ENCODE measurements around the gene PRPF38B.

- TF ChIP-seq, protein P1, sequence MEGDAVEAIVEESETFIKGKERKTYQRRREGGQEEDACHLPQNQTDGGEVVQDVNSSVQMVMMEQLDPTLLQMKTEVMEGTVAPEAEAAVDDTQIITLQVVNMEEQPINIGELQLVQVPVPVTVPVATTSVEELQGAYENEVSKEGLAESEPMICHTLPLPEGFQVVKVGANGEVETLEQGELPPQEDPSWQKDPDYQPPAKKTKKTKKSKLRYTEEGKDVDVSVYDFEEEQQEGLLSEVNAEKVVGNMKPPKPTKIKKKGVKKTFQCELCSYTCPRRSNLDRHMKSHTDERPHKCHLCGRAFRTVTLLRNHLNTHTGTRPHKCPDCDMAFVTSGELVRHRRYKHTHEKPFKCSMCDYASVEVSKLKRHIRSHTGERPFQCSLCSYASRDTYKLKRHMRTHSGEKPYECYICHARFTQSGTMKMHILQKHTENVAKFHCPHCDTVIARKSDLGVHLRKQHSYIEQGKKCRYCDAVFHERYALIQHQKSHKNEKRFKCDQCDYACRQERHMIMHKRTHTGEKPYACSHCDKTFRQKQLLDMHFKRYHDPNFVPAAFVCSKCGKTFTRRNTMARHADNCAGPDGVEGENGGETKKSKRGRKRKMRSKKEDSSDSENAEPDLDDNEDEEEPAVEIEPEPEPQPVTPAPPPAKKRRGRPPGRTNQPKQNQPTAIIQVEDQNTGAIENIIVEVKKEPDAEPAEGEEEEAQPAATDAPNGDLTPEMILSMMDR (IDR thresholded peaks at IDR 0.05; ENCODE audit: control extremely low read depth in 1 of 3, insufficient read depth in 1 of 3, low read depth in 1 of 3, low read length in 3 of 3): no peak
- no peak for TF ChIP-seq SP1 (IDR thresholded peaks at IDR 0.05; ENCODE audit: low read depth, low read length)
- TF ChIP-seq, protein P2, sequence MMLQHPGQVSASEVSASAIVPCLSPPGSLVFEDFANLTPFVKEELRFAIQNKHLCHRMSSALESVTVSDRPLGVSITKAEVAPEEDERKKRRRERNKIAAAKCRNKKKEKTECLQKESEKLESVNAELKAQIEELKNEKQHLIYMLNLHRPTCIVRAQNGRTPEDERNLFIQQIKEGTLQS (IDR thresholded peaks at IDR 0.05; ENCODE audit: insufficient read depth, low read depth, low read length): no peak
- TF ChIP-seq TAF1 (IDR thresholded peaks at IDR 0.05; ENCODE audit: low read depth, low read length): no peak
- TF ChIP-seq SIRT6 (IDR thresholded peaks at IDR 0.05; ENCODE audit: low read length): no peak
- no peak for TF ChIP-seq JUND (IDR thresholded peaks at IDR 0.05; ENCODE audit: low read length)
- no peak for TF ChIP-seq ZNF274 (IDR thresholded peaks at IDR 0.05; ENCODE audit: borderline replicate concordance, extremely low read depth, low read length)
- no peak for TF ChIP-seq SUZ12 (IDR thresholded peaks at IDR 0.05; ENCODE audit: low read length)
- no peak for TF ChIP-seq CBX5 (IDR thresholded peaks at IDR 0.05; ENCODE audit: low read depth, low read length)
- TF ChIP-seq YY1 (IDR thresholded peaks at IDR 0.05; ENCODE audit: low read depth, low read length): no peak
- TF ChIP-seq CHD1 (IDR thresholded peaks at IDR 0.05; ENCODE audit: low read depth, low read length): no peak
Observed at GRCh38 chr1:108742253-108742652, 50.1 kb downstream of the PRPF38B start.

Data from H1 (cell line).